H1 (cell line): ENCODE data around the gene RBMS1. TPM values are rescaled to one million over a fixed set of nuclear protein-coding genes. Genes with fewer than 3 reads are reported as not detected.

Experiments
- CTCF ChIA-PET: fragments of 300-600 bp; sonication (Branson Sonifier 250); formaldehyde crosslinking; loops from one replicate; lab custom pipeline; 2021; ENCODE audit not compliant: partially characterized antibody; lab: Charles Lee
- POLR2A ChIA-PET: fragments of 300-600 bp; sonication (Branson Sonifier 250); formaldehyde crosslinking; loops from one replicate; lab custom pipeline; 2021; ENCODE audit warnings: inconsistent platforms; ENCODE audit not compliant: partially characterized antibody; lab: Charles Lee
- DNase-seq, 2 experiments: peaks; one replicate each; pipeline versions ENCODE4 v3.0.0 to v3.0.0-alpha.2; 2010 to 2022; ENCODE audit warnings: low spot score in 2 of 2, low read depth in 1 of 2, mixed read lengths in 1 of 2
- FAIRE-seq: peaks from 2 replicates; lab custom pipeline; 2011; peaks lifted over from hg19 to GRCh38; lab: Jason Lieb, UNC
- H2AFZ ChIP-seq: 2 replicates; pipeline ENCODE4 v1.8.1; 2012; ENCODE audit warnings: low read length, inconsistent platforms
- H2AK5ac ChIP-seq: 2 replicates; pipeline ENCODE4 v1.6.1; 2013; ENCODE audit warnings: low read depth, low read length
- H2BK120ac ChIP-seq: replicated peaks from 2 replicates; pipeline ENCODE3; 2013; ENCODE audit warnings: low read depth, low read length, inconsistent platforms
- H2BK12ac ChIP-seq: 2 replicates; pipeline ENCODE4 v1.6.1; 2013; ENCODE audit warnings: low read depth, low read length
- H2BK15ac ChIP-seq: 2 replicates; pipeline ENCODE4 v1.6.1; 2013; ENCODE audit warnings: low read length
- H2BK20ac ChIP-seq: 2 replicates; pipeline ENCODE4 v1.6.1; 2013; ENCODE audit warnings: low read length
- H2BK5ac ChIP-seq: 2 replicates; pipeline ENCODE4 v1.6.1; 2013; ENCODE audit warnings: low read depth, low read length
- H3K14ac ChIP-seq: 2 replicates; pipeline ENCODE4 v1.6.1; 2013; ENCODE audit warnings: inconsistent platforms; ENCODE audit not compliant: insufficient read length
- H3K18ac ChIP-seq: 2 replicates; pipeline ENCODE4 v1.6.1; 2013; ENCODE audit warnings: low read length; ENCODE audit errors: extremely low read depth
- H3K23ac ChIP-seq: 2 replicates; pipeline ENCODE4 v1.6.1; 2013; ENCODE audit warnings: inconsistent platforms; ENCODE audit not compliant: insufficient read length
- H3K23me2 ChIP-seq: 2 replicates; pipeline ENCODE4 v1.6.1; 2013; ENCODE audit warnings: low read depth, low read length
- H3K27ac ChIP-seq: 2 replicates; pipeline ENCODE4 v1.6.1; 2011; ENCODE audit warnings: low read depth, low read length, inconsistent platforms
- H3K27me3 ChIP-seq, 4 experiments: replicated peaks in 1 of 4; 1 replicate in 1 of 4; 2 replicates in 3 of 4; pipeline versions ENCODE4 v1.6.1 to v1.8.1; 2011 to 2013; ENCODE audit warnings: low read length in 3 of 4, mild to moderate bottlenecking in 3 of 4, inconsistent platforms in 2 of 4, mixed read lengths in 2 of 4, moderate library complexity in 1 of 4; ENCODE audit not compliant: control insufficient read depth in 3 of 4, insufficient read depth in 3 of 4; ENCODE audit errors: extremely low read depth in 1 of 4
- H3K36me3 ChIP-seq, 4 experiments: 2 replicates each; pipeline versions ENCODE4 v1.6.1 to v1.8.1; 2011 to 2013; ENCODE audit warnings: mild to moderate bottlenecking in 4 of 4, low read length in 3 of 4, moderate library complexity in 2 of 4, control low read depth in 1 of 4, inconsistent platforms in 1 of 4; ENCODE audit not compliant: insufficient read depth in 4 of 4, control insufficient read depth in 2 of 4
- H3K4ac ChIP-seq: replicated peaks from 2 replicates; pipeline ENCODE3; 2013; ENCODE audit warnings: low read length, low read depth, mixed read lengths, inconsistent platforms; ENCODE audit not compliant: insufficient read length
- H3K4me1 ChIP-seq, 4 experiments: replicated peaks in 1 of 4; 1 replicate in 1 of 4; 2 replicates in 3 of 4; pipeline versions ENCODE4 v1.6.1 to v1.8.1; 2011 to 2013; ENCODE audit warnings: low read length in 3 of 4, inconsistent platforms in 2 of 4, mixed read lengths in 1 of 4; ENCODE audit not compliant: insufficient read depth in 4 of 4, control insufficient read depth in 3 of 4
- H3K4me2 ChIP-seq, 2 experiments: 2 replicates each; pipeline versions ENCODE4 v1.6.1 to v1.8.1; 2011 to 2013; ENCODE audit warnings: low read depth in 2 of 2, low read length in 2 of 2, control low read depth in 1 of 2, inconsistent platforms in 1 of 2, mild to moderate bottlenecking in 1 of 2; ENCODE audit not compliant: insufficient read depth in 1 of 2
- H3K4me3 ChIP-seq, 4 experiments: fragments of 200-600, 300-600 bp in 1 of 4; sonication (generic), shearing (Covaris generic), sonication (Bioruptor Twin) in 1 of 4; 2 replicates each; pipeline versions ENCODE4 v1.5.1 to v1.8.1; 2011 to 2016; ENCODE audit warnings: low read length in 4 of 4, low read depth in 3 of 4, control low read depth in 2 of 4, inconsistent platforms in 2 of 4, mild to moderate bottlenecking in 2 of 4, mixed read lengths in 1 of 4, moderate library complexity in 1 of 4; ENCODE audit not compliant: insufficient read depth in 2 of 4; ENCODE audit errors: extremely low read depth in 1 of 4
- H3K56ac ChIP-seq: replicated peaks from 2 replicates; pipeline ENCODE3; 2013; ENCODE audit warnings: low read depth, mild to moderate bottlenecking, mixed read lengths, low read length, inconsistent platforms; ENCODE audit not compliant: insufficient read length
- H3K79me1 ChIP-seq: 2 replicates; pipeline ENCODE4 v1.6.1; 2013; ENCODE audit warnings: low read depth, low read length, control low read depth
- H3K79me2 ChIP-seq, 2 experiments: 2 replicates each; pipeline versions ENCODE4 v1.6.1 to v1.8.1; 2012 to 2013; ENCODE audit warnings: low read length in 2 of 2, mild to moderate bottlenecking in 2 of 2, inconsistent platforms in 1 of 2; ENCODE audit not compliant: insufficient read depth in 2 of 2, control insufficient read depth in 1 of 2
- H3K9ac ChIP-seq, 4 experiments: replicated peaks in 1 of 4; 1 replicate in 1 of 4; 2 replicates in 3 of 4; pipeline versions ENCODE4 v1.6.1 to v1.8.1; 2011 to 2013; ENCODE audit warnings: low read depth in 3 of 4, low read length in 3 of 4, control low read depth in 2 of 4, mild to moderate bottlenecking in 2 of 4, moderate library complexity in 2 of 4, inconsistent platforms in 1 of 4; ENCODE audit errors: extremely low read depth in 1 of 4
- H3K9me3 ChIP-seq, 2 experiments: 2 replicates each; pipeline versions ENCODE4 v1.6.1 to v1.8.1; 2012 to 2013; ENCODE audit warnings: mild to moderate bottlenecking in 2 of 2, moderate library complexity in 2 of 2, control low read depth in 1 of 2, inconsistent platforms in 1 of 2, low read depth in 1 of 2, low read length in 1 of 2, mixed read lengths in 1 of 2; ENCODE audit not compliant: insufficient read depth in 2 of 2
- H4K20me1 ChIP-seq, 2 experiments: replicated peaks in 1 of 2; 2 replicates each; pipeline versions ENCODE3 to v1.8.1; 2011 to 2013; ENCODE audit warnings: inconsistent platforms in 2 of 2, low read length in 2 of 2, mild to moderate bottlenecking in 1 of 2; ENCODE audit not compliant: insufficient read depth in 2 of 2, control insufficient read depth in 1 of 2
- H4K5ac ChIP-seq: 2 replicates; pipeline ENCODE4 v1.6.1; 2013; ENCODE audit warnings: low read length, low read depth, mixed read lengths, inconsistent platforms; ENCODE audit not compliant: insufficient read length
- H4K8ac ChIP-seq: 2 replicates; pipeline ENCODE4 v1.8.0; 2013; ENCODE audit warnings: mild to moderate bottlenecking, moderate library complexity, low read length, inconsistent platforms; ENCODE audit not compliant: insufficient read depth; ENCODE audit errors: extremely low read depth
- H4K91ac ChIP-seq: replicated peaks from 2 replicates; pipeline ENCODE3; 2013; ENCODE audit warnings: low read length, mixed read lengths, inconsistent platforms; ENCODE audit not compliant: insufficient read length
- CBX8 ChIP-seq: fragments of 300-800, 300-1000 bp; sonication (generic); IDR thresholded peaks from 2 replicates; pipeline ENCODE4 v1.7.1; 2016; ENCODE audit warnings: low read depth, low read length, borderline replicate concordance
- GABPA ChIP-seq: IDR thresholded peaks from 2 replicates; pipeline ENCODE4 v1.6.1; 2011; ENCODE audit warnings: mild to moderate bottlenecking, low read length, moderate library complexity, borderline replicate concordance; ENCODE audit not compliant: insufficient read depth
- JUN ChIP-seq: IDR thresholded peaks from 2 replicates; pipeline ENCODE4 v1.6.1; 2011; ENCODE audit warnings: low read depth, mild to moderate bottlenecking, improper control_type of control experiment, low read length
- KDM4A ChIP-seq: IDR thresholded peaks from one replicate; pipeline ENCODE4 v1.7.1; 2012; ENCODE audit warnings: low read depth, mild to moderate bottlenecking, moderate library complexity, low read length, inconsistent platforms; ENCODE audit not compliant: severe bottlenecking
- MAFK ChIP-seq: IDR thresholded peaks from 2 replicates; pipeline ENCODE4 v1.6.1; 2012; ENCODE audit warnings: low read depth, mild to moderate bottlenecking, improper control_type of control experiment, low read length
- NANOG ChIP-seq: IDR thresholded peaks from 2 replicates; pipeline ENCODE4 v1.6.1; 2011; ENCODE audit warnings: low read length, low read depth, mild to moderate bottlenecking, inconsistent platforms; ENCODE audit not compliant: insufficient read depth, poor library complexity, severe bottlenecking
- NRF1 ChIP-seq: IDR thresholded peaks from 2 replicates; pipeline ENCODE4 v1.6.1; 2011; ENCODE audit warnings: mild to moderate bottlenecking, low read depth, low read length, improper control_type of control experiment
- PHF8 ChIP-seq: fragments of 200-600 bp; sonication (generic); conservative IDR thresholded peaks from 2 replicates; pipeline ENCODE4 v1.7.1; 2012; ENCODE audit warnings: low read depth, mild to moderate bottlenecking, inconsistent platforms, low read length, moderate library complexity
- SAP30 ChIP-seq: fragments of 300-600 bp; sonication (generic); IDR thresholded peaks from 2 replicates; pipeline ENCODE4 v1.7.1; 2012; ENCODE audit warnings: low read length, moderate library complexity, mild to moderate bottlenecking, inconsistent platforms; ENCODE audit not compliant: insufficient read depth, insufficient replicate concordance
- TAF7 ChIP-seq: optimal IDR thresholded peaks from 2 replicates; pipeline ENCODE3; 2011; ENCODE audit warnings: low read depth, mild to moderate bottlenecking, inconsistent platforms, low read length, moderate library complexity, borderline replicate concordance
- TBP ChIP-seq: IDR thresholded peaks from 2 replicates; pipeline ENCODE4 v1.6.1; 2011; ENCODE audit warnings: low read depth, low read length, improper control_type of control experiment
- TEAD4 ChIP-seq: IDR thresholded peaks from 2 replicates; pipeline ENCODE4 v1.6.1; 2012; ENCODE audit warnings: low read depth, low read length, inconsistent platforms, mixed read lengths
- WGBS, 2 experiments: shearing (Covaris generic) in 1 of 2; methylation state at CpG; one replicate each; pipeline versions ENCODE4 v1.1.6 to v1.1.7; 2013 to 2015; ENCODE audit warnings: low lambda C conversion rate in 2 of 2, mixed read lengths in 2 of 2, inconsistent platforms in 1 of 2, low coverage in 1 of 2, missing lambda C conversion rate in 1 of 2; ENCODE audit not compliant: insufficient replicate concordance in 2 of 2, insufficient coverage in 1 of 2, insufficient read length in 1 of 2; ENCODE audit errors: extremely low coverage in 1 of 2, missing lambda C conversion rate in 1 of 2; 5-methylcytosine and 5-hydroxymethylcytosine counted together
- polyA plus RNA-seq, 7 experiments: library from polyadenylated mRNA; depleted of rRNA in 3 of 7; stranded (reverse) in 5 of 7; unstranded in 2 of 7; fragments of >200 nt in 5 of 7; fragments of 200-250 nt in 2 of 7; gene quantifications; 1 replicate in 5 of 7; 2 replicates in 1 of 7; 4 replicates in 1 of 7; pipeline versions ENCODE4 v1.2.1 to v1.2.3, GENCODE V29; 2011 to 2013; ENCODE audit warnings: missing spikeins in 2 of 7, mixed read lengths in 2 of 7
- total RNA-seq: library from RNA; stranded (reverse); fragmentation: NEBNext Ultra II Directional; extraction: Animal tissue kit (Norgen Biotek cat#: 25700); gene quantifications from 2 replicates; pipeline ENCODE4 v1.2.1, GENCODE V29; 2021
- TF ChIP-seq, protein P1 (sequence below): IDR thresholded peaks from 2 replicates; pipeline ENCODE4 v1.6.1; 2011; ENCODE audit warnings: low read length, improper control_type of control experiment

Gene RBMS1
- total and polyA plus RNA-seq, 2 of the 8 experiments (the other 6 are each of a cell fraction or from before 2014, with no cell fraction given), result 53.7 to 60.0 TPM

DNA sequence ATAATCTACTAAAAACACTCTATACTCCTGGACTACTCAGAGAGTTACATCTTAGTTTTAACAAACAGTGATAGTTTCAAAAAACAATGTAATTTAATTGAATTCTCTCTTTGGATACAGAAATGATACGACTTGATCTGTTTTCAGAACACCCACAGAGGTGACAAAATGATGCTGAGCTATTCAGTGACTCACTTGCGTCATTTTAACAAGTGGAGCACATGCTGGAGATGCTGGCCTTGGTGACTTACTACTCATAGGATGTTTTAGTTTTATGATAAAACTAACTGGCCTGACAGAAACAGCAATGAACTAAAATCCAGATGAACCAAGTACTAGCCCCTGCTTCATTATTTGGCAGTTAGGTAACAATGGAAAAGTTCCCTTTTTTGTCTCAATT, 192.2 kb downstream of the RBMS1 start:
- CTCF ChIA-PET, result interaction anchor here (0.6 to 2.5 kb wide), 5 partner anchors 15 to 762 kb away, joined by 3 to 11 read pairs (median 4); no protein-coding TSS in a partner anchor
- Histone ChIP-seq H3K4me3 (no peak overlapping the region), H3K4me1 (peaks cover 0 to 4% (median 0%) of the 10 kb centered on the region in 4 experiments; a peak in 1 of 7 replicates)
- TF ChIP-seq PHF8, result no peak
- no peak for TF ChIP-seq TEAD4
- TF ChIP-seq TBP, result no peak
- TF ChIP-seq JUN, result no peak
- TF ChIP-seq KDM4A, result no peak
- TF ChIP-seq TAF7, result no peak
- no peak for TF ChIP-seq CBX8
- TF ChIP-seq NANOG, result no peak
- TF ChIP-seq, protein P1, sequence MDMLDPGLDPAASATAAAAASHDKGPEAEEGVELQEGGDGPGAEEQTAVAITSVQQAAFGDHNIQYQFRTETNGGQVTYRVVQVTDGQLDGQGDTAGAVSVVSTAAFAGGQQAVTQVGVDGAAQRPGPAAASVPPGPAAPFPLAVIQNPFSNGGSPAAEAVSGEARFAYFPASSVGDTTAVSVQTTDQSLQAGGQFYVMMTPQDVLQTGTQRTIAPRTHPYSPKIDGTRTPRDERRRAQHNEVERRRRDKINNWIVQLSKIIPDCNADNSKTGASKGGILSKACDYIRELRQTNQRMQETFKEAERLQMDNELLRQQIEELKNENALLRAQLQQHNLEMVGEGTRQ, result no peak
- no peak for TF ChIP-seq GABPA
- TF ChIP-seq SAP30, result no peak
- no peak for TF ChIP-seq MAFK
- no peak for TF ChIP-seq NRF1

More for the DNA sequence above, 192.2 kb downstream of the RBMS1 start:
- no peaks in the 10 kb centered on the region for H3K23me2 ChIP-seq
- no peak overlapping the region for H3K4ac ChIP-seq
- H2AK5ac ChIP-seq, result no peak overlapping the region
- no peaks in the 10 kb centered on the region; the same call in 1 of the 2 replicates for H3K79me1 ChIP-seq
- no peak overlapping the region for H3K9ac ChIP-seq
- H3K36me3 ChIP-seq, result peaks cover 0 to 28% (median 7%) of the 10 kb centered on the region in 4 experiments; a peak in 4 of 8 replicates
- no peak overlapping the region for H3K23ac ChIP-seq
- H3K56ac ChIP-seq, result no peak overlapping the region
- no peak overlapping the region for H2BK15ac ChIP-seq
- H3K79me2 ChIP-seq, result no peaks in the 10 kb centered on the region
- H2BK5ac ChIP-seq, result no peak overlapping the region
- no peak for FAIRE-seq
- H4K20me1 ChIP-seq, result no peaks in the 10 kb centered on the region
- no peak overlapping the region for H3K4me2 ChIP-seq
- H3K14ac ChIP-seq, result no peak overlapping the region
- H3K18ac ChIP-seq, result no peak overlapping the region
- DNase-seq, result no peak
- H4K8ac ChIP-seq, result no peak overlapping the region
- 88% methylated on average over 2 of the region's 2 CpGs; no CpG with 5 or more reads in 1 of the 2 experiments for WGBS, 2 experiments
- POLR2A ChIA-PET, result no interaction called here
- H2BK12ac ChIP-seq, result no peak overlapping the region
- no peaks in the 10 kb centered on the region for H3K27me3 ChIP-seq
- no peaks in the 10 kb centered on the region for H3K9me3 ChIP-seq
- H4K5ac ChIP-seq, result no peak overlapping the region
- H2BK120ac ChIP-seq, result no peak overlapping the region
- no peak overlapping the region for H2AFZ ChIP-seq
- no peak overlapping the region for H4K91ac ChIP-seq
- no peak overlapping the region for H2BK20ac ChIP-seq
- H3K27ac ChIP-seq, result no peak overlapping the region
